B cell (primary cell): ENCODE measurements around the gene GMPPA. TPM values are rescaled to one million over a fixed set of nuclear protein-coding genes. Genes with fewer than 3 reads are reported as not detected.

Experiments
- ATAC-seq: fragments of 200-7000 bp; cut with Tn5 transposase; one replicate; pipeline ENCODE4 v1.10.0; 2021; ENCODE audit warnings: low read depth, mild to moderate bottlenecking, moderate number of reproducible peaks, moderate library complexity
- CTCF ChIA-PET: fragments of 350-600 bp; sonication (Branson Sonifier 250); formaldehyde crosslinking; loops from one replicate; lab custom pipeline; 2021; ENCODE audit warnings: antibody characterized with exemption, inconsistent platforms; lab: Charles Lee
- POLR2A ChIA-PET: fragments of 350-600 bp; sonication (Branson Sonifier 250); formaldehyde crosslinking; loops from one replicate; lab custom pipeline; 2021; ENCODE audit warnings: antibody characterized with exemption; lab: Charles Lee
- DNase-seq: peaks from one replicate; pipeline ENCODE4 v3.0.0; 2013
- H2AFZ ChIP-seq: 2 replicates; pipeline ENCODE4 v1.6.1; 2012; ENCODE audit warnings: mild to moderate bottlenecking, low read depth, low read length; ENCODE audit not compliant: insufficient read depth, poor library complexity, severe bottlenecking
- H3K27ac ChIP-seq, 2 donors: 1 replicate in 1 of 2; 2 replicates in 1 of 2; pipeline ENCODE4 v1.5.1; 2012 to 2013; ENCODE audit warnings: low read length in 2 of 2, mild to moderate bottlenecking in 2 of 2, moderate library complexity in 1 of 2
- H3K27me3 ChIP-seq, 4 experiments: fragments of 200-600 bp in 1 of 4; sonication (generic) in 1 of 4; replicated peaks in 1 of 4; 1 replicate in 2 of 4; 2 replicates in 2 of 4; pipeline versions ENCODE4 v1.6.1 to v1.7.0; 2013 to 2016; ENCODE audit warnings: low read length in 3 of 4, mild to moderate bottlenecking in 2 of 4, mixed read lengths in 1 of 4, moderate library complexity in 1 of 4; ENCODE audit not compliant: insufficient read depth in 4 of 4, control insufficient read depth in 3 of 4; ENCODE audit errors: control extremely low read depth in 1 of 4
- H3K36me3 ChIP-seq, 2 experiments: replicated peaks in 1 of 2; 1 replicate in 1 of 2; 2 replicates in 1 of 2; pipeline versions ENCODE4 v1.6.1 to v1.7.1; 2013; ENCODE audit warnings: low read length in 1 of 2; ENCODE audit not compliant: insufficient read depth in 2 of 2, control insufficient read depth in 1 of 2; ENCODE audit errors: control extremely low read depth in 1 of 2, extremely low read depth in 1 of 2
- H3K4me1 ChIP-seq, 2 donors: fragments of 200-600 bp in 1 of 2; sonication (generic) in 1 of 2; 1 replicate in 1 of 2; 2 replicates in 1 of 2; pipeline versions ENCODE4 v1.5.1 to v1.6.1; 2013 to 2017; ENCODE audit warnings: low read length in 2 of 2; ENCODE audit not compliant: control insufficient read depth in 2 of 2, insufficient read depth in 2 of 2
- H3K4me2 ChIP-seq: replicated peaks from 2 replicates; pipeline ENCODE3; 2012; ENCODE audit warnings: mild to moderate bottlenecking, low read depth, low read length; ENCODE audit not compliant: poor library complexity, severe bottlenecking
- H3K4me3 ChIP-seq, 5 experiments: fragments of 200-600 bp in 1 of 5; sonication (generic) in 1 of 5; 1 replicate in 3 of 5; 2 replicates in 2 of 5; pipeline versions ENCODE4 v1.5.1 to v1.7.0; 2011 to 2016; ENCODE audit warnings: low read length in 4 of 5, mild to moderate bottlenecking in 4 of 5, low read depth in 2 of 5, control low read depth in 1 of 5, moderate library complexity in 1 of 5; ENCODE audit not compliant: insufficient read depth in 1 of 5; ENCODE audit errors: control extremely low read depth in 1 of 5, extremely low read depth in 1 of 5
- H3K79me2 ChIP-seq: fragments of 200-600 bp; sonication (generic); one replicate; pipeline ENCODE4 v1.6.0; 2016; ENCODE audit warnings: low read length; ENCODE audit not compliant: control insufficient read depth, insufficient read depth
- H3K9ac ChIP-seq: fragments of 200-600 bp; sonication (generic); 2 replicates; pipeline ENCODE4 v1.6.1; 2017; ENCODE audit warnings: mild to moderate bottlenecking, low read length, moderate library complexity
- H3K9me3 ChIP-seq, 3 donors: one replicate each; pipeline versions ENCODE4 v1.6.1 to v1.7.1; 2013; ENCODE audit warnings: low read length in 2 of 3; ENCODE audit not compliant: control insufficient read depth in 2 of 3, insufficient read depth in 1 of 3; ENCODE audit errors: control extremely low read depth in 1 of 3
- H4K20me1 ChIP-seq: 2 replicates; pipeline ENCODE4 v1.6.0; 2012; ENCODE audit warnings: mild to moderate bottlenecking, low read length; ENCODE audit not compliant: insufficient read depth, control insufficient read depth, poor library complexity, severe bottlenecking
- H3K27ac Mint-ChIP-seq: one replicate; pipeline ENCODE4 v1.8.0; 2021; ENCODE audit warnings: mixed read lengths
- H3K27me3 Mint-ChIP-seq: one replicate; pipeline ENCODE4 v1.8.0; 2021; ENCODE audit warnings: mixed read lengths
- H3K4me1 Mint-ChIP-seq: one replicate; pipeline ENCODE4 v1.8.0; 2021; ENCODE audit warnings: mixed read lengths
- H3K4me3 Mint-ChIP-seq: one replicate; pipeline ENCODE4 v1.8.0; 2021; ENCODE audit warnings: mixed read lengths
- H3K9me3 Mint-ChIP-seq: one replicate; pipeline ENCODE4 v1.8.0; 2022; ENCODE audit warnings: mixed read lengths; ENCODE audit not compliant: insufficient read depth
- EZH2 ChIP-seq: IDR thresholded peaks from 2 replicates; pipeline ENCODE4 v1.6.1; 2012; ENCODE audit warnings: borderline replicate concordance, low read depth, mild to moderate bottlenecking, moderate library complexity, low read length; ENCODE audit not compliant: insufficient read depth, poor library complexity, severe bottlenecking
- WGBS: methylation state at CpG from one replicate; pipeline ENCODE4 v1.1.5; 2013; ENCODE audit warnings: missing lambda C conversion rate; ENCODE audit not compliant: insufficient coverage; 5-methylcytosine and 5-hydroxymethylcytosine counted together
- intact Hi-C: fragments of 100-400 bp; cut with micrococcal nuclease; formaldehyde crosslinking; loops from one replicate; pipeline ENCODE4 v1.10.0; 2022
- polyA plus RNA-seq: library from polyadenylated mRNA; depleted of rRNA; stranded (reverse); fragments of >200 nt; gene quantifications from 2 replicates; pipeline ENCODE4 v1.2.3, GENCODE V29; 2012
- total RNA-seq, 2 donors: library from RNA; stranded (reverse); fragments of 120-200 nt in 1 of 2; gene quantifications; 1 replicate in 1 of 2; 2 replicates in 1 of 2; pipeline versions ENCODE4 v1.2.3 to v1.2.4, GENCODE V29; 2013 to 2022
- TF ChIP-seq, protein P1 (sequence below): fragments of 200-600 bp; IDR thresholded peaks from one replicate; pipeline ENCODE4 v1.8.0; 2022; ENCODE audit warnings: antibody characterized with exemption, mild to moderate bottlenecking

The GMPPA gene
- total and polyA plus RNA-seq, 2 donors (not counting 1 experiment from before 2014, with no cell fraction given): 27.8 to 67.9 TPM

DNA sequence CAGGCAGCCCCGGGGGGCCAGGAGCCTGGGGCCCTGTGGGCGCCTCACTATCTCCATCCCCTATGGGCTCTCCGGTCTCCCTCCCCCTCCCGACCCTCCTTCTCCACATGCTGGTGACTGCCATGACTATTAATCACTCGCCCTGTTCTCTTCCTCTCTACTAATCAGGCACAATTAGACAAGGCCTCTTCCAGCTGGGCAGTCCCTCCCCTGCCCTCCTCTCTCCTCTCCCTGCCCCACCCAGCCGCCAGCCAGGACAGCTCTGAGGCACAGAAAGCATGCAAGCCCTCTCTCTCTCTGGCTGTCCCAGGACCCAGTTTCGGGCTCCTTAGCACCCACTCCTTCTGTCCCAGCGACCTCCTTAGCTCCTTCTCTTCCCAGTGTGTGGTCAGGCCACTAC lies 21.4 kb downstream of the GMPPA start:
- H3K4me2 ChIP-seq: no peak overlapping the region

More for the DNA sequence above, 21.4 kb downstream of the GMPPA start:
- Mint-ChIP-seq H3K9me3 (no peaks in the 10 kb centered on the region), H3K4me3 (no peak overlapping the region), H3K4me1 (peaks cover 14% of the 10 kb centered on the region), H3K27me3 (peaks cover 73% of the 10 kb centered on the region), H3K27ac (no peak overlapping the region)
- H3K27me3 ChIP-seq: peaks cover 1 to 83% (median 33%) of the 10 kb centered on the region in 4 experiments
- 71% methylated on average over 8 of the region's 8 CpGs for WGBS
- no peak overlapping the region for H3K9ac ChIP-seq
- H3K9me3 ChIP-seq: peaks cover 0 to 8% (median 0%) of the 10 kb centered on the region in 3 donors
- DNase-seq (no peak), ATAC-seq (no peak)
- POLR2A ChIA-PET: interaction anchor here (1.1 kb wide), 1 partner anchor 11 kb away, joined by 3 read pairs; no protein-coding TSS in a partner anchor
- H3K79me2 ChIP-seq: no peaks in the 10 kb centered on the region
- no peaks in the 10 kb centered on the region for H3K36me3 ChIP-seq
- no peak overlapping the region for H3K27ac ChIP-seq
- CTCF ChIA-PET: interaction anchor here (1.1 to 1.7 kb wide), 6 partner anchors 9 to 22 kb away, joined by 4 to 8 read pairs (median 4); partner anchors contain the start of gene GMPPA
- intact Hi-C loops: no loop called here
- H3K4me3 ChIP-seq: no peak overlapping the region
- H2AFZ ChIP-seq: no peak overlapping the region
- H3K4me1 ChIP-seq: peaks cover 10 to 17% of the 10 kb centered on the region in 2 donors
- no peak for TF ChIP-seq EZH2
- TF ChIP-seq, protein P1, sequence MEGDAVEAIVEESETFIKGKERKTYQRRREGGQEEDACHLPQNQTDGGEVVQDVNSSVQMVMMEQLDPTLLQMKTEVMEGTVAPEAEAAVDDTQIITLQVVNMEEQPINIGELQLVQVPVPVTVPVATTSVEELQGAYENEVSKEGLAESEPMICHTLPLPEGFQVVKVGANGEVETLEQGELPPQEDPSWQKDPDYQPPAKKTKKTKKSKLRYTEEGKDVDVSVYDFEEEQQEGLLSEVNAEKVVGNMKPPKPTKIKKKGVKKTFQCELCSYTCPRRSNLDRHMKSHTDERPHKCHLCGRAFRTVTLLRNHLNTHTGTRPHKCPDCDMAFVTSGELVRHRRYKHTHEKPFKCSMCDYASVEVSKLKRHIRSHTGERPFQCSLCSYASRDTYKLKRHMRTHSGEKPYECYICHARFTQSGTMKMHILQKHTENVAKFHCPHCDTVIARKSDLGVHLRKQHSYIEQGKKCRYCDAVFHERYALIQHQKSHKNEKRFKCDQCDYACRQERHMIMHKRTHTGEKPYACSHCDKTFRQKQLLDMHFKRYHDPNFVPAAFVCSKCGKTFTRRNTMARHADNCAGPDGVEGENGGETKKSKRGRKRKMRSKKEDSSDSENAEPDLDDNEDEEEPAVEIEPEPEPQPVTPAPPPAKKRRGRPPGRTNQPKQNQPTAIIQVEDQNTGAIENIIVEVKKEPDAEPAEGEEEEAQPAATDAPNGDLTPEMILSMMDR: no peak
- no peaks in the 10 kb centered on the region for H4K20me1 ChIP-seq
